HG02973 (cell line): Measurements from ENCODE around the gene RPS3.

Source experiments
- ATAC-seq: cut with Tn5 transposase; IDR thresholded peaks from one replicate; pipeline ENCODE4 v1.9.1; 2021; ENCODE audit warnings: moderate library complexity; ENCODE audit not compliant: unreplicated experiment

RPS3 gene

DNA sequence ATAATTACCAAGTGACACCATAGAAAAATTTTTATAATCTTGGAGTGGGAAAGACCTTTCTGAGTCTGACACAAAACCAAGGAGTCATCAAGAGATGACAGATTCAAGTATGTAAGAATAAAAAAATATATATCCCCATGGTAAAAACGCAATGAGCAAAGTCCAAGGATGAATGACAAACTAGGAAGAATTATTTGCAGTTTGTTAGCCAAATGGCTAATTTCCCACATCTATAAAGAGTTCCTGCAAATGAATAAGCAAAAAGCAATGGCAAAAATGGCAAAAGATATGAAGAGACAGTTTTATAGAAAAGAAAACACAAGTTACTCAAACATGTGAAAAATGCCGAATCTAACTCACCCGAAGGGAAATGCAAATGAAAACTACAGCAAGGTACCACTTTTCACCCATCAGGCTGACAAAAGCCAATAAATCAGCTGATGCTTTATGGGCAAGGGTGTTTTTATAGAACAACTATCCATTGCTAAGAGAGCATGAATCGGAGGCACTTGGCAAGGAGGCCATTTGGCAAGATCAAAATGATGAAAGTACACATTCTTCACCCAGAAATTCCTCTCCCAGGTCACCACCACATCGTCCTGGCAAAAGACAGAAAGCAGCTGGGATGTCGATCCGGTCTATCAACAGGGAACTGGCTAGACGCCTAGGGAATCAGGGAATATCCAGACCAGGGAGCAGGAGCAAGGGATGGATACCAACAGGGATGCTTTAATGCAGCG, 54.8 kb downstream of the RPS3 start:
- no peak for ATAC-seq

DNA sequence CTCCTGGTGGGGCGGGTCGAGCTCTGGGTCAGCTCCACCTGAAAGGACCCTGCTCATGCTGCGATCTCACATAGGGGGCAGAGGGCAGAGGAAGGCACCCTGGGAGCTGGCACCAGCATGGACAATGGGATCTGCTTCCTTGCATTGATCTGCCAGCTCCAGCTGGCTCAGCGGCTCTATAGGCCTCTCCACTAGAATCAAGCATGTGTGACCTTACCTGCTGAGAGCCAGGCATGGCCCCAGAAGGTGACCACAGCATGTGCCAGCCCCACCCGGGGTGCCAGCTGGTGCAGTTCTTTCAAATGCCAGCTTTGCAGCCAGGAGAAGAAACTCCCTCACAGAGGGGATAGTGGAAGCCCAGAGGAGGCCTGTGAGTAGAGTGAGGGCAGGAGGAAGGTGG, 55.7 kb downstream of the RPS3 start:
- no peak for ATAC-seq
